Raji (cell line): ENCODE results near the gene RPS6KA2.

ENCODE experiments used
- POLR2A ChIP-seq: IDR thresholded peaks from 2 replicates; pipeline ENCODE4 v1.6.1; 2011; ENCODE audit warnings: low read depth, low read length, control low read depth; ENCODE audit not compliant: insufficient read depth

RPS6KA2 gene

GRCh38 chr6:166596776-166597507, 30.1 kb downstream of the RPS6KA2 start:
- no peak for TF ChIP-seq POLR2A

- TF ChIP-seq POLR2A, result no peak
These were observed 31.1 kb downstream of the RPS6KA2 start for GRCh38 chr6:166595949-166596348.

GRCh38 chr6:166595061-166595780, 31.8 kb downstream of the RPS6KA2 start:
- TF ChIP-seq POLR2A, result no peak

GRCh38 chr6:166592821-166593220, 34.2 kb downstream of the RPS6KA2 start:
- TF ChIP-seq POLR2A, result no peak

- no peak for TF ChIP-seq POLR2A
These were observed 35.0 kb downstream of the RPS6KA2 start for GRCh38 chr6:166591961-166592520.

GRCh38 chr6:166591026-166591425, 36.0 kb downstream of the RPS6KA2 start:
- TF ChIP-seq POLR2A, result no peak

- TF ChIP-seq POLR2A, result no peak
These were observed 37.1 kb downstream of the RPS6KA2 start for GRCh38 chr6:166589786-166590574.

- no peak for TF ChIP-seq POLR2A
These were observed 37.7 kb downstream of the RPS6KA2 start for GRCh38 chr6:166589337-166589731.

- TF ChIP-seq POLR2A, result no peak
These were observed 38.2 kb downstream of the RPS6KA2 start for GRCh38 chr6:166588691-166589336.

GRCh38 chr6:166587631-166588413, 39.2 kb downstream of the RPS6KA2 start:
- peak; percentile 33 for TF ChIP-seq POLR2A

- peak; percentile 48; the same call in 1 of the 2 replicates for TF ChIP-seq POLR2A
These were observed 40.5 kb downstream of the RPS6KA2 start, which contains the start of gene RAMACL for GRCh38 chr6:166586424-166587156. Gene RAMACL (minus strand): TSS chr6:166586678. CDS start chr6:166586477, 201 bp downstream.

- no peak for TF ChIP-seq POLR2A
These were observed 42.1 kb downstream of the RPS6KA2 start for GRCh38 chr6:166584853-166585429.

GRCh38 chr6:166584155-166584554, 42.9 kb downstream of the RPS6KA2 start:
- no peak for TF ChIP-seq POLR2A

GRCh38 chr6:166583230-166583965, 43.7 kb downstream of the RPS6KA2 start:
- TF ChIP-seq POLR2A, result no peak
